Measurements from ENCODE around the gene KSR1.

KSR1 gene

DNA sequence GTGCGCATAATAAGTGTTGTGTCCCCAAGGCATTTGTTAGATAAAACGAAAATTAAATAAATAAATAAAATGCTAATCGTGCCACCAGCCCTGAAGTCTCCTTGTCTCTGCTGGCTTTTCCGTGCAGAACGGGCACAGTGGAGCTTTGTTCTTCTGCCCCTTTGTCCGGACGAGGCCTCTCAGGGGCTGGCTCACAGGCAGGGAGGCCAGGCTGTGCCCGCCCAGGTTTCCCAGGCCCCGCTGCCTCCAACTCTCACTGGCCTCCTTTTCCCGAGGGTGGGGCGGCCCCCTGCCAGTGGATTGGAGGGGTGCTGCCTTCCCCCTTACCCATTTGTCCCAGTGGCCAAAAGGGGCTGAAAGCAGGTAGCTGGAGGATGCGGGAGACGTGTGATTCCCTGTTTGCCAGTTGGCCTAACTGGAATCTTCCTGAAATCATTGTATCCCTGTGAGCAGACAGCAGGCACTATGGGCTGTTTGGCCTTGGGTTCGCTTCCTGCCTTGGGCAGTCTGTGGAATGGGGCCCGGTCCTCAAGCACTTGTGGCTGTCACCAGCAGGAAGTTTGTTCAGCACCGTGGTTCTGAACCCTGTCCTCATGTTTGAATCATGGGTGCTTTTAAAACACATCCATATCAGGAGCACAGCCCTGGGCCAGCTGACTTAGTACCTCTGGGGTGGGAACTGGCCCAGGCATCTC lies 64.4 kb downstream of the KSR1 start:
- no peak for DNase-seq

DNA sequence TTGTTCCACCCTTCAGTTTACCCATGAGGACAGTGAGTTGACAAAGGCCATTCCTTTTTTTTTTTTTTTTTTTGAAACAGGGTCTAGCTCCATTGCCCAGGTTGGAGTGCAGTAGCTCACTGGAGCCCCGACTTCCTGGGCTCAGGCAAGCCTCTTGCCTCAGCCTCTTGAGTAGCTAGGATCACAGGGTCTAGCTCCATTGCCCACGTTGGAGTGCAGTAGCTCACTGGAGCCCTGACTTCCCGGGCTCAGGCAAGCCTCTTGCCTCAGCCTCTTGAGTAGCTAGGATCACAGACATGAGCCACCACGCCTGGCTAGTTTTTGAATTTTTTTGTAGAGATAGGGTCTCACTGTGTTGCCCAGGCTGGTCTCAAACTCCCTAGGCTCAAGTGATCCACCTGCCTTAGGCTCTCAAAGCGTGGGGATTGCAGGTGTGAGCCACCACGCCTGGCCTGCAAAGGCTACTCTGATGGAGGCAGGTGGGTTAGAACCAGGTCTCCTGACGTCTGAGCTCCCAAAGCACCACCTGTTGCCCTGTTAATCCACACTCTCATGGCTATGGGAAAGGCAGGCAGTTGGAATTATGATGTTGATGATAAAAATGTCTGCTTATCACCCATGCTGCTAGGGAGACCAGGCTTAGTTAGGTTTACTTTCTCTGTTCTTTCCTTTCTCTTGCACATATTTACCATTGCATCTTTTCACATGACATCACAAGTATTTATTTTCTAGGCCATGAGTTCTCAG lies 65.2 kb downstream of the KSR1 start:
- no peak for DNase-seq

DNA sequence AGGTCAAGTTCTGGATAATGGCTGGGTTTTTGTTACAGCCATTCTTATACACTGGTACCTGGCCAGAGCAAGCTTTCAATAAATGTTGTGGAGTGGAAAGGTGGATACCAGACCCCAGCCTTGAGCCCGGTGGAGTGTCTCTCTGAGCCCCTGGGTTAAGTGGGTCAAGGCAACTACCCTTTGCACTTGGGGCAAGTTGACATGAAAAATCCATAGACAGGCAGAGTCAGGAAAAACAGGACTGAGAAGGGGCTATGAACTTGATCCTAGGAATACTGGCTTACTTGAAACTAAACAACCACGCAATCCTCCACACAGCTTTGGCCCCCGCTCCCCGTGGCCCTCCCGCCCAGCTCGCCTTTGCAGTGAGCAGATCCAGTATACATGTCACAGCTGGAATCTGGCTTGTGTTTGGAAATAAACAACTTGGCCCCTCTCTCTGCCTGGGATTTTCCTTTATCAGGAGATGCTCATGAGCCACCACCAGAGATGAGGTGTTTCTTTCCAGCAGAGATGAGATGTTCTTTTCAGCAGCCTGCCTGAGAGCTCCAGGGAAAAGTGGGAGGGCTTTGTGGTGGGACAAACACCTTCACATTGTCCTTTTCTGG lies 65.9 kb downstream of the KSR1 start:
- no peak for DNase-seq

DNA sequence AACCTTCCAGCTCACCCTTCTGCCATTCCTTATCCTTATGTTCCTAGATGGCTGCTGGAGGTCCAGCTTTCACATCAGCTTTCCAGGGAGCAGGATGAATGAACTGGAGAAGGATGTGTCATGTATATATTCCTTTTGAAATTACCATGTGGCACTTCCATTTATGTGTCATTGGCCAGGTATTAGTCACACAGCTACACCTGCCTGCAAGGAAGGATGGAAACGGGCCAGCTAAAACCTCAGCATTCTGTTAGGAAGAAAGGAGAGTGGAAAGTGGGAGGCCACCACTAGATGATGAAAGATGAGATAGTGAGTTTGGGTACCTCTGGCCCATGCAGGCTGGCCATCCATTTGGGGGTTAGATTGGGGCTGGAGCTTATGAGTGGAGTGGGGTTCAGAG lies 67.5 kb downstream of the KSR1 start:
- DNase-seq, result no peak

DNA sequence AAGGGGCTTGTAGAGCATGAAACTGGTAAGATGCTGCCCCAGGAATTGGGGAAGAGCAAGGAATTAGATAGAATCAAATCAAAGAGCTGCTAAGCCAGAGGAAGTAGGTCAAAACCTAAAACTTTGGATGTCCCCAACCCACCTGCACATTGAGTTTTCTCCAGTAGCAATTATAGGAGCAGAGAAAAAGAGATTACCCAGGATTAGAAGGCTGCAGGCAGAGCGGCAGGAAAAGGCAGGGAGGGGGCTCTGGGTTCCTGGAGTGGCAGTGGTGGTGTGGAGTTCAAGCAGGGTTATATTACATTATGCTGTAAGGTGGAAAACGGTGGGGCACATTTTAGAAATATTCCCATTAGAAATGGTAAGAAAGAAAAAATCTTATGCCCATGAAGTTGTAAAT lies 68.3 kb downstream of the KSR1 start:
- no peak for DNase-seq

DNA sequence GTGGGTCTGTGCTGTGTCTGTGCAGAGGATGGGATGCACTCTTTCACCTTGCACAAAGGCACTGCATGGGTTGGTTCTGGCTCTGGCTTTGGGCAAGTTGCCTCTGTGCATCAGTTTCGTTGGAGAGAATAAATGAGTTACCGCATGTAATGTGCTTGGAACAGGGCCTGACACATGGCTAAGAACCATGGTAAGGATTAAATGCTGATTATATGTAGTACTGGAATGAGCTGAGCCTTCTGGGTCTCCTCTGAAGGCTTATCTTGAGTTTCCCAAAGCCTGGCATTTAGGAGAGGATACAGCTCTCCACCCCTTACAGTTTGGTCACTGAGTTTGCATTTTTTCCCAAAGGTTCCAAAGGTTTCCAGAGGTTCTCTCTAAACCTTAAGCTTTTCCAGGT lies 69.1 kb downstream of the KSR1 start:
- no peak for DNase-seq

DNA sequence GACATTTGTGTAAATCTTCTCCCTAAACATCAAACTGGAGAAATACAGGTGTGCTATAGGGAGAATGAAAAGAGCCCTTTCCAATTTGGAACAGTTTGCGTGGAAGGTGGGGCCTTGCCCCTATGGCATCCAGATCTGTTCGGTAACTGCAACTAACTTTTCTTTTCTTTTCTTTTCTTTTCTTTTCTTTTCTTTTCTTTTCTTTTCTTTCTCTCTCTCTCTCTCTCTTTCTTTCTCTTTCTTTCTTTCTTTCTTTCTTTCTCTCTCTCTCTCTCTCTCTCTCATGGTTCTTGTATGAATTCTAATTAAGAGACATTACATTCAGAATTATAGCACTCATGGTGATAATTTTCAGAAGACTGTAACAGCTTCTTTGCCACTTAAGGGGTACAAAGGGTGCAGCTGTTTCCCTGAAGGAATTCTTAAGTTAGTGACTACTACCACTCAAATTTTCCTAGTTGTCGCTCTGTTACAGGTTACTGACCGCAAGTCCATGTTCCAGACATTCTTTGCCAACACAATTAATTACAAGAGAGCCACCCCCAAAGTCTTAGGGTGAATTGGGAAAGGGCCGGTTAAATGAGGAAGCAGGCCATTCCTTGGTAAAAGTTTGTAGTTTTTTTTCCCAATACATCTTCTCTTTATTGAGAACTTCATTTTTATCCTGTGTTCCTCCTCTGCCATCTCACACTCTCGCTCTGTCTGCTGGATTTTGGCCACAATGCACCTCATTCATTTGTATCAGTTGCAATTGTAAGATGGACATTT lies 69.8 kb downstream of the KSR1 start:
- no peak for DNase-seq

DNA sequence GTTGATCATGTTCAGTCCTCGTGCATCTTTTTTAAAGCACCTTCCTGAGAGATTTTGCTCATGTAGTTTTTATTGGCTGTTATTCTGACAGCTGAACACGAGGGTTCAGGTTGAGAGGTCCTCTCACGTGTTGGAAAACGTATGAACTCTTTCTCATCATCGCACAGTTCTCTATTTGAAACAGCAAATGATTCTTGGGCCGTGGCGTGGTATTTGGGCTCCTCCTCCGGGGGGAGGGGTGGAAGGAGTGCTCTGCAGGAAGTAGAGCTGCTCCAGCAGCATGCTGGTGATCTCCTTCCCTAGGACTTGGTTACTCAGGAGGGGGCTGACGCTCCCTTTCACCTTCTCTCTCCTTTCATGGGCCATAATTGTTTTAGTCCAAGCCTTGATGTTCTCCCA lies 70.4 kb downstream of the KSR1 start:
- DNase-seq, result peak; percentile 95

DNA sequence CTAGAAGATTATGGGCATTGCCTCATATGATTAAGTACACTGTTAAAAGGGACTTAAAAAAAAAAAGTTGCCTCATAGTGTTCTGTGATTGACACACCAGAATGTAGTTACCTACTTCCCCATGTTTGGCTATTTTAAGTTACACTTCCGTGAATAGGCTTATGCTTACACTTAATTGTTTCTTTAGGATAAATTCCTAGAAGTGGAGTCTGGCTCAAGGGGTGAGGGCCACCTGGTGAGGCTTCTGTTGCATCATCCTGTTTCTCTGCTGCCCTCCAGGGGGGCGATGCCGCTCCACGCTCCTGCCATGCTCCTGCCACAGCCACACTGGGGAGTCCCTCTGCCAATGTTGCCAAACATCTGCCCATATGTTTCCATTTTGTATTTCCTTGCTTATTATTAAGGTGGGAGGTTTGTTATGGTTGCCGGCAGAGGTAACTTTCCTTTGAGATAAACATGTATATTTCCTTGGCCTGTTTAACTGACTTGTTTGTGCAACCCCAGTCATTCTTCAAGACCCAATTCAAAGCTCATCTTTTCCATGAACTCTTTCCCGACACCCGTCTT lies 73.1 kb downstream of the KSR1 start:
- peak; percentile 99 for DNase-seq

DNA sequence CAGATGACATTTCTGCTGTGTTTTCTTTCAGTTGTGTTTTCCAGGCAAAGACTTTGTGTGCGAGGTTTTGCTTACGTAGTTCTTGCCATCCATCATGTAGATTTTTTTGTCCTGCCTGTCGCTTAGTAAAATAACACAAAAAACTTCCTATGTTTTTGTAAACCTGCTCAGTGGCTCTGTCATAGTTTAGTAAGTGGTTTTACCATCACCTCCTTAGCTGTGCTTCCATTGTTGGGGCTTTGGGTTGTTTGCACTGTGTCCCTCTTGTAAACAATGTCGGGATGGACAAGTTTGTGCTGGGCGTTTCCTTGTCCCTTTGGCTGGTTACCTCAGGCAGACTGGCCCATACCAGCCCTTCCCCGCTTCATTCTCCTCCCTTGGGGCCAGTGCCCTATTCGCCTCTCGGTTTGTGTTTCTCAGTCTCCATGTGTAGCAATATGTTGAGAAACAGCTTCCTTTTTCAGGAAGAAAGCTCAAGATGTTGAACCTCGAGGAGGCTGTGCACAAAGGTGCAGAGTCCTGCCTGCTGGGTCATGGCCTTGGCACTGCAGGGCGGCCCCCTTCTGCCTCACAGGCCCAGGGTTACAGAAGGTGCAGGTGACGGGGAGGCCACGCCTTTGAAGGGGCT lies 74.6 kb downstream of the KSR1 start:
- DNase-seq, result peak; percentile 60

DNA sequence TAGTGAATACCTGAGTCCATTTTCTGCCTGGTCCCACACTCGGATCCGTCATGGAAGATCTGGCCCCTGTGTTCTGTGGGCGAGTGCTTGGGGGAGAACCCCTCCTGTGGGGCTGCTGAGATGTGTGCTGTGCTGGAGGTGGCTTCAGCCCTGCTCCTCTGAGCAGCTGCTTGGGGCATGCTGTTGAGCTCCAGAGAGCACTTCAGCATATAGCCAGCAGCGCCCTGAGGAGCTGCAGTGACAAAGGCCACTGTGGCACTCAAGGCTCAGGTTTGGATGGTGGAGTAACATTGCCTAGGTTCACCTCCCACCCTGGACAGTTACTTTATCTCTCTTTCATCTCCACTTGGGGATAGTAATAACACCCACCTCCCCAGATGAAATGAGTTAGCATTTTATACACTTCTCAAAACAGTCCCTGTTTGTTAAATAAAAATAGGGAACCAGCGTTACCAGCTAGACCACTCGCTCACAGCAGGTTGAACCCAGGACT lies 75.3 kb downstream of the KSR1 start:
- DNase-seq, result peak; percentile 77

DNA sequence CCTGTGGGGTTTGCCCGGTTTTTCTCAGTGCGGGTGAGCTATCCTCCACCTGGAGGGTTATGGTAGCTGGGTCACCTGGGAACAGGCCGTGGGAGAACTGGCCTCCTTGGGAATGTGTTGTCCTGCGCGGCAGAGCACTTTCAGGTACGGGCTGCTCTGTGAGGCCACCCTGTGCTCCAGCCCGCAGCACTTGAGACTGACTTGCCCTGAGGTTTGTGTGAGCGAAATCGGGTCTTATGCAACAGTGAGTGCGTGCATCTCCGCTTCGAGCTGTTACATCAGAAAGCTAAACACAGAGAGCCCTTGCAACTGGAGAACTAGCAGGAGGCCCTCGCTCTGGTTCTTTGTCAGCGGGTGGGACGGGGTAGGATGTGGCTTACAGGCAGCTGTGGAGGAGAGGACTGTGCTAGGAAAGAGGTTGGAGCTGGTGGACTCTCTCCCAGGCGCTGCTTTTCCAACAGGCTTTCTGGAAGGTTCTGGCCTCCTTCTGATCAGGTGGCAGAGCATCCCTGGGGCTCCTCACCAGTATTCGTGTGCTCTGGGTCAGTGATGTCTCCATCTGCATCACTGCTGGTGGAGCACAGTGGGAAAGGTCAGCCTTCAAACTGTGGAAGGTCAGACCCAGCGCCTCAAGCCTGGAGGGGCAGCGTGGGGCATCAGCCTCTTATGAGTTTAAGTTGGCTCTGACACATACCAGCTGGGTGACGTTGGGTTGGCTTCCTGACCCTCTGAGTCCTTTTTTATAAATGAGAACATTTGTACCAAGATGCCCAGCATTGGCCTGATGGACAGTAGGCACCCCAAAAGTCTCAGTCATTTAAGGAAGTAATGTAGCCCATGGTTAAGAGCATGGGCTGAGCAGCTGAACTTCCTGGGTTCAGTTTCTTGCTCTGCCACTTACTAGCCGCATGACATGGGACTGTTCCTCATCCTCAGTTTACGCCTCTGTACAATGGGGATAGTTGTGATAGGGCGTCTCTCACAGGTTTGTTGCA lies 76.3 kb downstream of the KSR1 start:
- DNase-seq, result peak; percentile 30

DNA sequence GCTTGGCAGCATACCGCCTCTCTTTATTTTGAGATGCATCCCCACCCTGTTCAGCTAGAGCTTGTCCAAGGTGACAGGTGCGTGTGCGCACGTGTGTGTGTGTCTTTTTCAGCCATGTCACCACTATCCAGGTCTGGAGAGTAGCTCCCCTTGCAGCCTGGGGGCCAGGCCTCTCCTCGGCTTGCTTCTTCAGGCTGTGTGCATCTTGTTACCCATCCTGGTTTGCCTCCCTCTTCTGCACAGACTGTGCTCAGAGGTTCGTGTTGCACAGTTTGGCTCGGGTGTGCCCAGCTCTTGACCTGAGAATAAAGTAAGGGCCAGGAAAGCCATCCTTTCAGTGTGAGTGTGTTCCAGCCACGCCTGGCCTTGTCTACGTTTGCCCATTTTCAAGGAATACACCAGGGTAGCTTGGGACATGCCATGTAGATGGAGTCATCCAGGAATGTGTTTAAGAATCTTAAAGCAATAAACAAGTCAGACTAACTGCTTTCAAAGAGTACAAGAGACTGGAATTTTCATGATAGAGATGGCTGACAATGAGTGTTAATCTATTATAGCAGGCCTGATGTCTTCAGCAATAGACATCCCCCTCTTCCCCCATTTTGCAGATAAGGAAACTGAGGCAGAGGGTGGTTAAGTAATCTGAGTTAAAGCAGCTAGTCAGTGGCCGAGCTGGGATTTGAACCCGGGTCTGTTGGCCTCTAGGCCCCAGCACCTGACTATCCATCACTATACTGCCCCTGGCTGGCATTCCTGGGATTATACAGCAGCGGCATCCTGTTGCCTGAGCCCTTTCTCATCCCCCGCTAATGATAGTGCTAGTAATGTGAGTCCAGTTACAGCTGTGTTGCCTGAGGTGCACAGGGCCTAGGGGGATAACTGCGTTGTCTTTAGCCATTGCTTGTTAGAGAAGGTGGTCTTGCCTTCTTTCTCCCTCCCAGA lies 77.9 kb downstream of the KSR1 start:
- no peak for DNase-seq

DNA sequence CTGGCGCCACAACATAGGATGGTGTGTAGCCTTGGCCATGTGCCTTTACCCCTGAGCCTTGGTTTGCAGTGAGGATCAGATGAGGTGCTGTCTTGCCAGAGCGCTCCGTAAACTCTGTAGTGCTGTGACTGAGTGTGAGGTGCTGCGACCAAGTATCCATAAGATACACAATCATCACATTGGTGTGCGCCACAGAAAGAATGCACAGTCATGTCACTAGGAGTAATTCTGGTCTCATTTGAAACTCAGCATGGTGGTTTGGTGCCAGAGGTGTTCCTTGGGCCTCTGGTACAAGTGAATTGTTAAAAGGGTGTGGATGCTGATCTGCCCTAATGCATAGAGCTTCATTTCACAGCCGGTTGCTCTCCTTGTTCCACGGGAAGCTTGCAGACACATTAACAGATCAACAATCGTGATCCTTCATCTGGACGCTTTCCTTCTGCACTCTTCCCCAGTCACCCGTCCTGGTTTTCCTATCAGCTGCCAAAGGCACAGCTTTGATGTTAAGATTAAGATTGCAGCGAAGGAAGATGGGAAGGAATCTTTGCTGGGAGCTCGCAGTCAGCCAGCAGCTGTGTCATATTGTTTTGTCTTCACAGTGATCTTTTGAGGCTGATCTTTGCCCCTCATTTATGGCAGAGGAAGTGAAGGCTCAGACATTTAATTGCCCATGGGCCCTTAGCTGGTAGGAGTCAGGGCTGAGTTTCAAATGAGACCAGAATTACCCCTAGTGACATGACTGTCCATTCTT lies 79.1 kb downstream of the KSR1 start:
- no peak for DNase-seq

DNA sequence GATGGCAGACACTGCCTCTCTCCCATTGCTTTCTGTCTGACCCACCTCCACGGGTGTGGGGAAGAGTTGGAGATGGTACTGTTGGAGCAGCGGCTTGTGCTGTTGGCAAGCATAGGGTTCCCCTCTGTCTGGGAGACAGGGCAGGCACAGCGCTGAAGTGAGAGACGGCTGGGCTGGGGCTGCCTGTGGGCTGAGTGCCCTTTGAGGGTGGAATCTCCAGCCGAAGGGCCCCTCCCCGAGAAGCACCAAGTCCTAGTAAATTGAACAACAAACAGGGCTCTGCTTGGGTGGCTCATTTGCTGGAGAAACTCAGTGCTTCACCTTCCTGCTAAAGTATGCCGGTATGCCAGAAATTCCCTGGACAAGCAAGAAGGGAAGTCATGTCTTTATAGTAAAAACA lies 79.7 kb downstream of the KSR1 start:
- no peak for DNase-seq

DNA sequence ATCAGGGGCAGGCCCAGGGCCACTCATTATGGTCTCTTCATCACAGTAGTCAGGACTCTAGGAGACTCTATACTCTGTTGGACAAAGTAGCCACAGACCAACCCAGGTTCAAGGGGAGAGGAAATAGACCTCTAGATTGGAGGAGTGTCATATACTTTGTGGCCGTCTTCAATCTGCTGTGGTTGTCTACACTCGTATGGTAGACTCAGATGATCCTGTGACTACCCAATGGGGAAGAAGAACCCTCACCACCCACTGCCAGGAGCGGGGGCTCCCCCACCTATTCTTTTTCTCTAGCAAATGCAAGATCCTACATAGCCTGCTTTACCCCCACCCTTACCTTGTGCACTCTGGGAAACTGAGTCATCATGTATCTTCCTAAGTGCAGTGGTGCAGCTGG lies 80.5 kb downstream of the KSR1 start:
- no peak for DNase-seq

DNA sequence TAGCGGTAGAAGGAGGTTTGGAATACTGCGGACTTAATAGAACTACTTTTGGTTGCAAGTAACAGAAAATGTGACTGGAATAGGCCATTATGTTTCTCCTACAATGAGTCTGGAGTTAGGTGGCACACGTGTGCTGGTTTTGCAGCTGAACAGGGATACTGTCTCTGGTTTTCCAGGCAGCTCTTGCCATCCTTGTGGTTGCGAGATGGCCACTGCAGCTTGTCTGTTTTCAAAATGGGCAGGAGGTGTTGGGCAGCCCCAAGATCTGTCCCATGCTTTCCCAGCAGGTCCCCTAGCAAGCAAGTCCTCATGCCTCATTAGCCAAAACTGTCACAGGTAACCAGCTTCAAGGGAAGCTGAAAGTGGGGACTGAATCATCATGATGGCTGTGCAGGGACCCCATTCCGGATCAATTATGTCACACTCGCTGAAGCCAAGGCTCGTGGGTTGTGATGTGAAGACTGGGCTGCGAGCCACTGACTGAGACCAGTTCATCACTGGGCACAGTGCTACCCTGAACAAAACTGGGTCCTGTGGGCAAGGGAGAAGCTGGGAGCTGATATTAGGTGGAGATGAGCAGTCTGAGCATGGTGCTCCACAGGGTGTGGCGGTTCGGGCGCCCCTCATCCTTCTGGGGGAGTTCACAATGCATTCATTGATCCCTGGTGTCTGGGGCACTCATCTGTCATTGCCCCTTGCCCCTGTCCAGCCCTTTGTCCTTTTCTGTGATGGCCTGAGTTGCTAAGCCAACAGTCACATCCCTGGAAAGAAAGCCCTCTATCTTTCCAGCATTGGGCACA lies 82.1 kb downstream of the KSR1 start:
- DNase-seq, result no peak

DNA sequence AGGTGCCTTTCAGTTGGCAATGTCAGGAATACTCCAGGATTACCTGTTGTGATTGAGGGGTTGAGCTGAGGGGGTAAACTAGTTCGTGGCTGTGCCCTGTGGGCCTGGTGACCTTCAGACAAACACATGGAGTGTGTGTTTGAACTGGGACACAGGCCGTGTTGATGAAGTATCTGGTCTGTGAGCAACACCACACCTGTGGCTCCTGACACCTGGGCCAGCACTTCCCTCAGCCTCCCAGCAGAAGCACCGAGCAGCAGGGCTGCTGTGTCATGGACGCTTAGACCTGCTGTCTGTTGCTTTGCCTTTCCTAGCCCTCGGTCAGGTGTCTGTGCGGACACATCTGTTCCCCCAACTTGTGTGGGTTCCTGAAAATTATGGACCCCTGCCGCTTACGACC lies 82.9 kb downstream of the KSR1 start:
- no peak for DNase-seq
